CD14-positive monocyte (primary cell): Measurements from ENCODE around the gene PEX11G. TPM values are rescaled to one million over a fixed set of nuclear protein-coding genes. Genes with fewer than 3 reads are reported as not detected.

Experiments
- DNase-seq, 3 donors: peaks; one replicate each; pipeline ENCODE4 v3.0.0-alpha.2; 2011 to 2022
- H2AFZ ChIP-seq: 2 replicates; pipeline ENCODE4 v1.6.0; 2012; ENCODE audit warnings: mild to moderate bottlenecking, low read depth, low read length, inconsistent platforms; ENCODE audit not compliant: insufficient read depth, poor library complexity, severe bottlenecking
- H3K27ac ChIP-seq, 2 donors: 1 replicate in 1 of 2; 2 replicates in 1 of 2; pipeline ENCODE4 v1.5.1; 2012 to 2013; ENCODE audit warnings: low read length in 2 of 2, control low read depth in 1 of 2, inconsistent platforms in 1 of 2, low read depth in 1 of 2, mild to moderate bottlenecking in 1 of 2
- H3K27me3 ChIP-seq, 2 donors: one replicate each; pipeline versions ENCODE4 v1.6.0 to v1.6.1; 2011 to 2013; ENCODE audit warnings: low read length in 2 of 2; ENCODE audit not compliant: control insufficient read depth in 2 of 2, insufficient read depth in 2 of 2
- H3K36me3 ChIP-seq, 2 donors: replicated peaks in 1 of 2; 1 replicate in 1 of 2; 2 replicates in 1 of 2; pipeline versions ENCODE4 v1.5.1 to v1.6.1; 2012 to 2013; ENCODE audit warnings: low read length in 2 of 2, control low read depth in 1 of 2, inconsistent platforms in 1 of 2, mild to moderate bottlenecking in 1 of 2; ENCODE audit not compliant: insufficient read depth in 2 of 2, control insufficient read depth in 1 of 2
- H3K4me1 ChIP-seq, 2 donors: 1 replicate in 1 of 2; 2 replicates in 1 of 2; pipeline versions ENCODE4 v1.5.1 to v1.6.1; 2012 to 2013; ENCODE audit warnings: low read length in 2 of 2, control low read depth in 1 of 2, inconsistent platforms in 1 of 2, mild to moderate bottlenecking in 1 of 2, moderate library complexity in 1 of 2; ENCODE audit not compliant: insufficient read depth in 2 of 2, control insufficient read depth in 1 of 2
- H3K4me2 ChIP-seq: replicated peaks from 2 replicates; pipeline ENCODE3; 2012; ENCODE audit warnings: low read length, moderate library complexity, mild to moderate bottlenecking; ENCODE audit not compliant: poor library complexity, severe bottlenecking; ENCODE audit errors: extremely low read depth
- H3K4me3 ChIP-seq, 3 experiments: fragments of 200-600 bp in 1 of 3; sonication (generic) in 1 of 3; replicated peaks in 1 of 3; 1 replicate in 2 of 3; 2 replicates in 1 of 3; pipeline ENCODE4 v1.5.1; 2011 to 2013; ENCODE audit warnings: low read length in 3 of 3, mild to moderate bottlenecking in 3 of 3, control low read depth in 2 of 3, low read depth in 2 of 3, inconsistent platforms in 1 of 3, moderate library complexity in 1 of 3
- H3K79me2 ChIP-seq: 2 replicates; pipeline ENCODE4 v1.6.0; 2012; ENCODE audit warnings: mild to moderate bottlenecking, control low read depth, inconsistent platforms, low read length, moderate library complexity; ENCODE audit not compliant: insufficient read depth
- H3K9ac ChIP-seq: 2 replicates; pipeline ENCODE4 v1.6.0; 2017; ENCODE audit warnings: low read length, mild to moderate bottlenecking; ENCODE audit not compliant: insufficient read depth, poor library complexity, severe bottlenecking
- H3K9me3 ChIP-seq, 2 donors: replicated peaks in 1 of 2; 1 replicate in 1 of 2; 2 replicates in 1 of 2; pipeline versions ENCODE4 v1.5.1 to v1.6.1; 2012 to 2013; ENCODE audit warnings: low read length in 2 of 2, control low read depth in 1 of 2; ENCODE audit not compliant: control insufficient read depth in 1 of 2, insufficient read depth in 1 of 2
- H4K20me1 ChIP-seq: 2 replicates; pipeline ENCODE4 v1.6.0; 2012; ENCODE audit warnings: mild to moderate bottlenecking, low read length, control low read depth, moderate library complexity; ENCODE audit not compliant: insufficient read depth
- H3K27ac Mint-ChIP-seq, 7 donors: one replicate each; pipeline ENCODE4 v1.8.0; 2020; ENCODE audit warnings: mild to moderate bottlenecking in 7 of 7, mixed read lengths in 7 of 7, moderate library complexity in 6 of 7, inconsistent platforms in 2 of 7
- H3K27me3 Mint-ChIP-seq, 3 donors: one replicate each; pipeline ENCODE4 v1.8.0; 2021 to 2022; ENCODE audit warnings: low read depth in 3 of 3, mild to moderate bottlenecking in 3 of 3, mixed read lengths in 3 of 3, moderate library complexity in 3 of 3, inconsistent platforms in 1 of 3
- H3K36me3 Mint-ChIP-seq, 2 donors: one replicate each; pipeline ENCODE4 v1.8.0; 2020; ENCODE audit warnings: mixed read lengths in 2 of 2, inconsistent platforms in 1 of 2, mild to moderate bottlenecking in 1 of 2
- H3K4me1 Mint-ChIP-seq: one replicate; pipeline ENCODE4 v1.8.0; 2020; ENCODE audit warnings: mild to moderate bottlenecking, mixed read lengths
- H3K4me3 Mint-ChIP-seq, 2 donors: one replicate each; pipeline ENCODE4 v1.8.0; 2020; ENCODE audit warnings: mild to moderate bottlenecking in 2 of 2, mixed read lengths in 2 of 2, moderate library complexity in 1 of 2
- H3K9me3 Mint-ChIP-seq, 7 donors: one replicate each; pipeline ENCODE4 v1.8.0; 2020 to 2022; ENCODE audit warnings: mixed read lengths in 7 of 7, mild to moderate bottlenecking in 6 of 7, moderate library complexity in 6 of 7, inconsistent platforms in 2 of 7
- CTCF ChIP-seq: fragments of 200-600 bp; IDR thresholded peaks from one replicate; pipeline ENCODE4 v1.8.0; 2022; ENCODE audit warnings: antibody characterized with exemption, mild to moderate bottlenecking
- WGBS: methylation state at CpG from one replicate; pipeline ENCODE4 v1.1.5; 2013; ENCODE audit warnings: missing lambda C conversion rate; ENCODE audit not compliant: insufficient coverage; 5-methylcytosine and 5-hydroxymethylcytosine counted together
- intact Hi-C, 2 donors: fragments of 100-400 bp; cut with micrococcal nuclease; formaldehyde crosslinking; loops; one replicate each; pipeline versions ENCODE4 v1.15.0 to v1.15.1; 2023
- polyA plus RNA-seq, 3 donors: library from polyadenylated mRNA; depleted of rRNA in 1 of 3; unstranded in 2 of 3; stranded (reverse) in 1 of 3; fragments of 300-500 nt in 2 of 3; fragments of >200 nt in 1 of 3; fragmentation: Illumina TruSeq in 2 of 3; gene quantifications; 1 replicate in 2 of 3; 2 replicates in 1 of 3; pipeline ENCODE4 v1.2.3, GENCODE V29; 2012 to 2021

Gene PEX11G
- polyA plus RNA-seq, 3 donors: 0.77 to 3.0 (median 1.4) TPM

- Mint-ChIP-seq H3K4me1 (no peaks in the 10 kb centered on the region), H3K4me3 (no peak overlapping the region), H3K27me3 (no peaks in the 10 kb centered on the region), H3K27ac (peak overlapping the region in 3 of 7 donors; percentile 18 to 68 (median 26)), H3K36me3 (peaks cover 77 to 100% of the 10 kb centered on the region in 2 donors), H3K9me3 (peaks cover 0 to 4% (median 0%) of the 10 kb centered on the region in 7 donors)
- Histone ChIP-seq H3K79me2 (peaks cover 15% of the 10 kb centered on the region), H3K9me3 (no peaks in the 10 kb centered on the region), H3K27me3 (no peaks in the 10 kb centered on the region), H3K4me3 (no peak overlapping the region), H3K27ac (no peak overlapping the region), H4K20me1 (peaks cover 41% of the 10 kb centered on the region), H3K4me1 (no peaks in the 10 kb centered on the region), H3K36me3 (peaks cover 94 to 100% of the 10 kb centered on the region in 2 donors), H2AFZ (no peak overlapping the region), H3K9ac (no peak overlapping the region), H3K4me2 (no peak overlapping the region)
- TF ChIP-seq CTCF: no peak
- WGBS: 97% methylated on average over 15 of the region's 19 CpGs
- DNase-seq: no peak
- intact Hi-C loops: no loop called here
These were observed 44.8 kb downstream of the PEX11G start for GRCh38 chr19:7444042-7444441.

GRCh38 chr19:7442423-7442822 lies 46.4 kb downstream of the PEX11G start:
- Histone ChIP-seq H2AFZ (no peak overlapping the region), H3K4me2 (no peak overlapping the region), H3K36me3 (peaks cover 81 to 94% of the 10 kb centered on the region in 2 donors), H3K4me1 (no peaks in the 10 kb centered on the region), H3K4me3 (no peak overlapping the region), H3K9me3 (no peaks in the 10 kb centered on the region), H3K27ac (no peak overlapping the region), H4K20me1 (peaks cover 30% of the 10 kb centered on the region), H3K9ac (no peak overlapping the region), H3K79me2 (peaks cover 22% of the 10 kb centered on the region), H3K27me3 (no peaks in the 10 kb centered on the region)
- Mint-ChIP-seq H3K27me3 (no peaks in the 10 kb centered on the region), H3K36me3 (peaks cover 65 to 86% of the 10 kb centered on the region in 2 donors), H3K4me1 (no peaks in the 10 kb centered on the region), H3K4me3 (no peak overlapping the region), H3K9me3 (peaks cover 0 to 4% (median 0%) of the 10 kb centered on the region in 7 donors), H3K27ac (peak overlapping the region in 2 of 7 donors; percentile 44 to 65)
- WGBS: 96% methylated on average over 8 of the region's 9 CpGs
- intact Hi-C loops: no loop called here
- no peak for DNase-seq
- TF ChIP-seq CTCF: no peak
